Neural cell (in vitro differentiated cells): Measurements from ENCODE around the gene TMEM98. TPM values are rescaled to one million over a fixed set of nuclear protein-coding genes. Genes with fewer than 3 reads are reported as not detected.

Source experiments
- H2AFZ ChIP-seq: fragments of 200-600, 300-800 bp; sonication (generic), shearing (Covaris generic); 2 replicates; pipeline ENCODE4 v1.6.0; 2014; ENCODE audit warnings: low read depth, mild to moderate bottlenecking, antibody characterized with exemption, low read length, moderate library complexity
- H3F3A ChIP-seq: fragments of 200-600 bp; shearing (Covaris generic); 2 replicates; pipeline ENCODE4 v1.6.1; 2016; ENCODE audit warnings: mild to moderate bottlenecking, moderate library complexity, mixed read lengths, antibody characterized with exemption, low read length; ENCODE audit not compliant: insufficient read depth, poor library complexity, severe bottlenecking
- H3K27ac ChIP-seq: fragments of 200-600, 300-800 bp; sonication (generic), shearing (Covaris generic); 2 replicates; pipeline ENCODE4 v1.5.1; 2014; ENCODE audit warnings: mild to moderate bottlenecking, low read length, moderate library complexity
- H3K27me3 ChIP-seq: fragments of 300-800, 200-600 bp; sonication (generic), shearing (Covaris generic); 2 replicates; pipeline ENCODE4 v1.6.0; 2014; ENCODE audit warnings: mild to moderate bottlenecking, low read depth, low read length, moderate library complexity; ENCODE audit not compliant: insufficient read depth
- H3K36me3 ChIP-seq: fragments of 300-800, 200-600 bp; sonication (generic), shearing (Covaris generic); 2 replicates; pipeline ENCODE4 v1.5.1; 2014; ENCODE audit warnings: mild to moderate bottlenecking, antibody characterized with exemption, low read length, moderate library complexity; ENCODE audit not compliant: insufficient read depth
- H3K4me2 ChIP-seq: fragments of 300-800, 200-600 bp; sonication (generic), shearing (Covaris generic); 2 replicates; pipeline ENCODE4 v1.6.0; 2014; ENCODE audit warnings: mild to moderate bottlenecking, low read length
- H3K4me3 ChIP-seq: fragments of 300-800, 200-600 bp; sonication (generic), shearing (Covaris generic); 2 replicates; pipeline ENCODE4 v1.5.1; 2014; ENCODE audit warnings: mild to moderate bottlenecking, low read length, moderate library complexity
- H3K79me2 ChIP-seq: fragments of 200-600 bp; shearing (Covaris generic); replicated peaks from 2 replicates; pipeline ENCODE4 v1.6.0; 2014; ENCODE audit warnings: mild to moderate bottlenecking, low read length, moderate library complexity; ENCODE audit not compliant: insufficient read depth
- H3K9ac ChIP-seq: fragments of 300-800, 200-600 bp; sonication (generic), shearing (Covaris generic); 2 replicates; pipeline ENCODE4 v1.6.1; 2016; ENCODE audit warnings: mild to moderate bottlenecking, low read length, mixed read lengths
- H3K9me2 ChIP-seq: fragments of 200-600 bp; shearing (Covaris generic); 2 replicates; pipeline ENCODE4 v1.6.1; 2016; ENCODE audit warnings: mild to moderate bottlenecking, low read length, mixed read lengths; ENCODE audit not compliant: insufficient read depth
- H3K9me3 ChIP-seq: fragments of 200-600, 300-800 bp; sonication (generic), shearing (Covaris generic); 2 replicates; pipeline ENCODE4 v1.6.1; 2016; ENCODE audit warnings: mild to moderate bottlenecking, mixed run types, low read length, moderate library complexity, mixed read lengths
- H4K20me1 ChIP-seq: fragments of 200-600 bp; shearing (Covaris generic); 2 replicates; pipeline ENCODE4 v1.6.1; 2016; ENCODE audit warnings: mild to moderate bottlenecking, mixed run types; ENCODE audit not compliant: insufficient read depth
- EP300 ChIP-seq: fragments of 450-650 bp; conservative IDR thresholded peaks from 2 replicates; pipeline ENCODE4 v1.6.1; 2014; ENCODE audit warnings: antibody characterized with exemption, mild to moderate bottlenecking, moderate library complexity; ENCODE audit not compliant: poor library complexity, severe bottlenecking
- EZH2 ChIP-seq: fragments of 200-600, 300-800 bp; shearing (Covaris generic), sonication (generic); IDR thresholded peaks from 2 replicates; pipeline ENCODE4 v1.6.1; 2014; ENCODE audit warnings: antibody characterized with exemption, low read length, borderline replicate concordance, mild to moderate bottlenecking; ENCODE audit not compliant: insufficient read depth, poor library complexity, severe bottlenecking
- MXI1 ChIP-seq: fragments of 450-650 bp; conservative IDR thresholded peaks from 2 replicates; pipeline ENCODE4 v1.6.1; 2014; ENCODE audit warnings: antibody characterized with exemption, mild to moderate bottlenecking; ENCODE audit not compliant: poor library complexity, severe bottlenecking
- POLR2AphosphoS5 ChIP-seq: IDR thresholded peaks from 2 replicates; pipeline ENCODE4 v1.6.1; 2012
- RAD21 ChIP-seq: fragments of 450-650 bp; conservative IDR thresholded peaks from 2 replicates; pipeline ENCODE4 v1.6.1; 2014; ENCODE audit warnings: antibody characterized with exemption, mild to moderate bottlenecking, moderate library complexity
- SMC3 ChIP-seq: fragments of 450-650 bp; conservative IDR thresholded peaks from 2 replicates; pipeline ENCODE4 v1.6.1; 2014; ENCODE audit warnings: antibody characterized with exemption, mild to moderate bottlenecking, moderate library complexity; ENCODE audit not compliant: poor library complexity
- TAF1 ChIP-seq: IDR thresholded peaks from 2 replicates; pipeline ENCODE4 v1.6.1; 2012; ENCODE audit warnings: low read depth
- polyA plus RNA-seq: library from polyadenylated mRNA; depleted of rRNA; stranded (reverse); fragments of >200 nt; gene quantifications from 2 replicates; pipeline ENCODE4 v1.2.3, GENCODE V29; 2014
- TF ChIP-seq, protein P1 (sequence below): IDR thresholded peaks from 2 replicates; pipeline ENCODE4 v1.6.1; 2012; ENCODE audit warnings: borderline replicate concordance
- TF ChIP-seq, protein P2 (sequence below): fragments of 450-650 bp; IDR thresholded peaks from 2 replicates; pipeline ENCODE4 v1.5.1; 2014; ENCODE audit warnings: antibody characterized with exemption, mild to moderate bottlenecking, moderate library complexity; ENCODE audit not compliant: poor library complexity, severe bottlenecking

TMEM98 gene
- polyA plus RNA-seq, 1 donor from 2014 or later, result 65.1 TPM

DNA sequence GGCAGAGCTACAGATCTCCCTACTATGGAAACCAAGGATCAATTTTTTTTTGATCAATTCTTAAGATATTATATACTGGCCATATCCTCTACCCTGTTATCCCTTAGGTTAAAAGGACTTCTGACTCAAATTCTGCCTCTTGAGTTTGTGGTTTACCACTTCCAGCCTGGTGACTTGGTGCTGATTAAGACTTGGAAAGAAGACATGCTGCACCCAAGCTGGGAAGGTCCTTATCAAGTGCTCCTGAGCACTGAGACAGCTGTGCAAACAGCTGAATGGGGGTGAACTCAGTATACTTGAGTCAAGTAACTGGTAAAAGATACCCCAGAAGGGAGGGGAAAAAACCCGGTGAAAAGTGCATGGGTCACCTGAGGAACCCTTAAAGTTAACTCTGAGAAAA lies 43.2 kb downstream of the TMEM98 start:
- Histone ChIP-seq H3K9me3 (no peaks in the 10 kb centered on the region), H4K20me1 (no peaks in the 10 kb centered on the region), H3K36me3 (no peaks in the 10 kb centered on the region), H2AFZ (no peak overlapping the region), H3K27me3 (no peaks in the 10 kb centered on the region), H3K9me2 (no peaks in the 10 kb centered on the region), H3K4me3 (no peak overlapping the region), H3K79me2 (no peaks in the 10 kb centered on the region), H3K9ac (no peak overlapping the region), H3K4me2 (no peak overlapping the region), H3F3A (no peaks in the 10 kb centered on the region), H3K27ac (no peak overlapping the region)
- TF ChIP-seq EP300 (no peak), RAD21 (no peak), MXI1 (no peak), SMC3 (no peak), TAF1 (no peak), EZH2 (no peak), POLR2AphosphoS5 (no peak)
- TF ChIP-seq, protein P1, sequence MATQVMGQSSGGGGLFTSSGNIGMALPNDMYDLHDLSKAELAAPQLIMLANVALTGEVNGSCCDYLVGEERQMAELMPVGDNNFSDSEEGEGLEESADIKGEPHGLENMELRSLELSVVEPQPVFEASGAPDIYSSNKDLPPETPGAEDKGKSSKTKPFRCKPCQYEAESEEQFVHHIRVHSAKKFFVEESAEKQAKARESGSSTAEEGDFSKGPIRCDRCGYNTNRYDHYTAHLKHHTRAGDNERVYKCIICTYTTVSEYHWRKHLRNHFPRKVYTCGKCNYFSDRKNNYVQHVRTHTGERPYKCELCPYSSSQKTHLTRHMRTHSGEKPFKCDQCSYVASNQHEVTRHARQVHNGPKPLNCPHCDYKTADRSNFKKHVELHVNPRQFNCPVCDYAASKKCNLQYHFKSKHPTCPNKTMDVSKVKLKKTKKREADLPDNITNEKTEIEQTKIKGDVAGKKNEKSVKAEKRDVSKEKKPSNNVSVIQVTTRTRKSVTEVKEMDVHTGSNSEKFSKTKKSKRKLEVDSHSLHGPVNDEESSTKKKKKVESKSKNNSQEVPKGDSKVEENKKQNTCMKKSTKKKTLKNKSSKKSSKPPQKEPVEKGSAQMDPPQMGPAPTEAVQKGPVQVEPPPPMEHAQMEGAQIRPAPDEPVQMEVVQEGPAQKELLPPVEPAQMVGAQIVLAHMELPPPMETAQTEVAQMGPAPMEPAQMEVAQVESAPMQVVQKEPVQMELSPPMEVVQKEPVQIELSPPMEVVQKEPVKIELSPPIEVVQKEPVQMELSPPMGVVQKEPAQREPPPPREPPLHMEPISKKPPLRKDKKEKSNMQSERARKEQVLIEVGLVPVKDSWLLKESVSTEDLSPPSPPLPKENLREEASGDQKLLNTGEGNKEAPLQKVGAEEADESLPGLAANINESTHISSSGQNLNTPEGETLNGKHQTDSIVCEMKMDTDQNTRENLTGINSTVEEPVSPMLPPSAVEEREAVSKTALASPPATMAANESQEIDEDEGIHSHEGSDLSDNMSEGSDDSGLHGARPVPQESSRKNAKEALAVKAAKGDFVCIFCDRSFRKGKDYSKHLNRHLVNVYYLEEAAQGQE, result no peak
- TF ChIP-seq, protein P2, sequence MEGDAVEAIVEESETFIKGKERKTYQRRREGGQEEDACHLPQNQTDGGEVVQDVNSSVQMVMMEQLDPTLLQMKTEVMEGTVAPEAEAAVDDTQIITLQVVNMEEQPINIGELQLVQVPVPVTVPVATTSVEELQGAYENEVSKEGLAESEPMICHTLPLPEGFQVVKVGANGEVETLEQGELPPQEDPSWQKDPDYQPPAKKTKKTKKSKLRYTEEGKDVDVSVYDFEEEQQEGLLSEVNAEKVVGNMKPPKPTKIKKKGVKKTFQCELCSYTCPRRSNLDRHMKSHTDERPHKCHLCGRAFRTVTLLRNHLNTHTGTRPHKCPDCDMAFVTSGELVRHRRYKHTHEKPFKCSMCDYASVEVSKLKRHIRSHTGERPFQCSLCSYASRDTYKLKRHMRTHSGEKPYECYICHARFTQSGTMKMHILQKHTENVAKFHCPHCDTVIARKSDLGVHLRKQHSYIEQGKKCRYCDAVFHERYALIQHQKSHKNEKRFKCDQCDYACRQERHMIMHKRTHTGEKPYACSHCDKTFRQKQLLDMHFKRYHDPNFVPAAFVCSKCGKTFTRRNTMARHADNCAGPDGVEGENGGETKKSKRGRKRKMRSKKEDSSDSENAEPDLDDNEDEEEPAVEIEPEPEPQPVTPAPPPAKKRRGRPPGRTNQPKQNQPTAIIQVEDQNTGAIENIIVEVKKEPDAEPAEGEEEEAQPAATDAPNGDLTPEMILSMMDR, result no peak

DNA sequence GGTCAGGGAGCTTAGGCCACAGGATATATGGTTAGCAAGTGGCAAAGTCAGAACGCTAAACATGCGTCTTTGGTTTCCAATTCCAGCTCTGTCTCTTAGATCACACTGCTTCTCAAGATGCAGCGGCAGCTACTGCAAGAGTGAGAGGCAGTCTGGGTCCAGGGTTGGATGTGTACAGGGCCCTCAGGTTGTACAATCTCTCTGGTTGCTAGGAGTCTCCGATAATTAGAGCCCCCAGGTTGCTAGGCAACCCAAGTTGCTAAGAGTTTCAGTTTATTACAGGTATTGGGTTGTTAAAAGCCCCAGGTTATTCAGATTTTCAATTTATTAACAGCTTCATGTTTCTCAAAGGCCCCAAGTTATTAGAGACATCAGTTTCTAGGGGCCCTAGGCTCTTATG lies 48.2 kb downstream of the TMEM98 start:
- Histone ChIP-seq H3K27me3 (no peaks in the 10 kb centered on the region), H3K9me3 (peaks cover 1% of the 10 kb centered on the region), H3K9me2 (no peaks in the 10 kb centered on the region), H3K27ac (no peak overlapping the region), H3K36me3 (no peaks in the 10 kb centered on the region), H3K79me2 (no peaks in the 10 kb centered on the region), H3F3A (no peaks in the 10 kb centered on the region), H3K4me2 (no peak overlapping the region), H2AFZ (no peak overlapping the region), H3K4me3 (no peak overlapping the region), H3K9ac (no peak overlapping the region), H4K20me1 (no peaks in the 10 kb centered on the region)
- no peak for TF ChIP-seq RAD21
- no peak for TF ChIP-seq POLR2AphosphoS5
- no peak for TF ChIP-seq EP300
- TF ChIP-seq, protein P1, result no peak
- no peak for TF ChIP-seq SMC3
- TF ChIP-seq EZH2, result no peak
- no peak for TF ChIP-seq TAF1
- TF ChIP-seq, protein P2, result no peak
- TF ChIP-seq MXI1, result no peak
